KOPT-K1 (cell line): ENCODE data around the gene TRIP10.

Source experiments
- H3K27ac ChIP-seq: fragments of 200-600 bp; sonication (generic); 2 replicates; pipeline ENCODE4 v1.5.1; 2016; ENCODE audit warnings: antibody characterized with exemption, mild to moderate bottlenecking, low read depth, low read length; ENCODE audit not compliant: poor library complexity, severe bottlenecking
- H3K36me3 ChIP-seq: fragments of 200-600 bp; sonication (generic); 2 replicates; pipeline ENCODE4 v1.5.1; 2017; ENCODE audit warnings: antibody characterized with exemption, mild to moderate bottlenecking, low read length, moderate library complexity; ENCODE audit not compliant: insufficient read depth
- H3K9me3 ChIP-seq: fragments of 200-600 bp; sonication (generic); 2 replicates; pipeline ENCODE4 v1.5.1; 2017; ENCODE audit warnings: antibody characterized with exemption, low read length, mild to moderate bottlenecking; ENCODE audit not compliant: insufficient read depth, poor library complexity, severe bottlenecking

TRIP10 gene

GRCh38 chr19:6717441-6717971 is 22.0 kb upstream of the TRIP10 start:
- Histone ChIP-seq H3K27ac (no peak overlapping the region), H3K9me3 (no peaks in the 10 kb centered on the region), H3K36me3 (no peaks in the 10 kb centered on the region)

- Histone ChIP-seq H3K36me3 (no peaks in the 10 kb centered on the region), H3K27ac (no peak overlapping the region), H3K9me3 (no peaks in the 10 kb centered on the region)
Measured at GRCh38 chr19:6718111-6718740, 21.3 kb upstream of the TRIP10 start.

GRCh38 chr19:6718741-6719539 is 20.5 kb upstream of the TRIP10 start:
- Histone ChIP-seq H3K9me3 (no peaks in the 10 kb centered on the region), H3K36me3 (no peaks in the 10 kb centered on the region), H3K27ac (no peak overlapping the region)

- Histone ChIP-seq H3K27ac (no peak overlapping the region), H3K36me3 (no peaks in the 10 kb centered on the region), H3K9me3 (no peaks in the 10 kb centered on the region)
Measured at GRCh38 chr19:6719540-6719861, 20.0 kb upstream of the TRIP10 start.

- no peaks in the 10 kb centered on the region for H3K36me3 ChIP-seq
Measured at GRCh38 chr19:6719992-6720368, 19.5 kb upstream of the TRIP10 start.

GRCh38 chr19:6720369-6721137 is 18.9 kb upstream of the TRIP10 start, which contains the start of gene C3:
Gene C3 (minus strand): TSS chr19:6720650. CDS start chr19:6720589, 61 bp downstream.
- H3K9me3 ChIP-seq: no peaks in the 10 kb centered on the region
- no peak within 1 kb of the TSS for H3K27ac ChIP-seq
- no peaks in the 10 kb centered on the region for H3K36me3 ChIP-seq

More at GRCh38 chr19:6719992-6720368, 19.5 kb upstream of the TRIP10 start:
- H3K27ac ChIP-seq: no peak overlapping the region
- H3K9me3 ChIP-seq: no peaks in the 10 kb centered on the region

- no peaks in the 10 kb centered on the region for H3K36me3 ChIP-seq
- H3K9me3 ChIP-seq: no peaks in the 10 kb centered on the region
- H3K27ac ChIP-seq: no peak overlapping the region
Measured at GRCh38 chr19:6721138-6721474, 18.4 kb upstream of the TRIP10 start.

GRCh38 chr19:6721773-6722172 is 17.7 kb upstream of the TRIP10 start:
- no peak overlapping the region for H3K27ac ChIP-seq
- H3K36me3 ChIP-seq: no peaks in the 10 kb centered on the region
- H3K9me3 ChIP-seq: no peaks in the 10 kb centered on the region

- no peaks in the 10 kb centered on the region for H3K9me3 ChIP-seq
- no peak overlapping the region for H3K27ac ChIP-seq
- H3K36me3 ChIP-seq: no peaks in the 10 kb centered on the region
Measured at GRCh38 chr19:6723108-6723618, 16.3 kb upstream of the TRIP10 start.

GRCh38 chr19:6723738-6724137 is 15.7 kb upstream of the TRIP10 start:
- no peak overlapping the region for H3K27ac ChIP-seq
- H3K9me3 ChIP-seq: no peaks in the 10 kb centered on the region
- H3K36me3 ChIP-seq: no peaks in the 10 kb centered on the region

- H3K27ac ChIP-seq: no peak overlapping the region
- H3K9me3 ChIP-seq: no peaks in the 10 kb centered on the region
- H3K36me3 ChIP-seq: no peaks in the 10 kb centered on the region
Measured at GRCh38 chr19:6724631-6725492, 14.6 kb upstream of the TRIP10 start.

GRCh38 chr19:6725513-6726231 is 13.8 kb upstream of the TRIP10 start:
- Histone ChIP-seq H3K36me3 (no peaks in the 10 kb centered on the region), H3K9me3 (no peaks in the 10 kb centered on the region), H3K27ac (no peak overlapping the region)

GRCh38 chr19:6728346-6728745 is 11.1 kb upstream of the TRIP10 start:
- Histone ChIP-seq H3K27ac (no peak overlapping the region), H3K36me3 (peaks cover 8% of the 10 kb centered on the region; the same call in 1 of the 2 replicates), H3K9me3 (no peaks in the 10 kb centered on the region)
